GM23338 (cell line): ENCODE measurements around the gene TNFSF13B. TPM values are rescaled to one million over a fixed set of nuclear protein-coding genes. Genes with fewer than 3 reads are reported as not detected.

Source experiments
- ATAC-seq: fragments of 200-7000 bp; cut with Tn5 transposase; 3 replicates; pipeline ENCODE4 v1.9.1; 2020
- DNase-seq: peaks from one replicate; pipeline ENCODE4 v3.0.0-alpha.2; 2015; ENCODE audit warnings: low spot score
- H2AFZ ChIP-seq: fragments of 200-600 bp; sonication (generic); 2 replicates; pipeline ENCODE4 v1.8.0; 2016; ENCODE audit warnings: antibody characterized with exemption, mild to moderate bottlenecking, moderate library complexity
- H3F3A ChIP-seq: fragments of 200-600 bp; sonication (generic); replicated peaks from 2 replicates; pipeline ENCODE4 v1.8.0; 2017; ENCODE audit warnings: antibody characterized with exemption, mixed run types, low read depth
- H3K27ac ChIP-seq: fragments of 200-600 bp; sonication (generic); 2 replicates; pipeline ENCODE4 v1.6.1; 2016; ENCODE audit warnings: low read depth
- H3K27me3 ChIP-seq: fragments of 200-600 bp; sonication (generic); 2 replicates; pipeline ENCODE4 v1.8.0; 2016; ENCODE audit warnings: mild to moderate bottlenecking, mixed run types, moderate library complexity; ENCODE audit not compliant: insufficient read depth
- H3K36me3 ChIP-seq: fragments of 200-600 bp; sonication (generic); 2 replicates; pipeline ENCODE4 v1.8.0; 2016; ENCODE audit warnings: mild to moderate bottlenecking; ENCODE audit not compliant: insufficient read depth
- H3K4me1 ChIP-seq: fragments of 200-600 bp; sonication (generic); 2 replicates; pipeline ENCODE4 v1.8.0; 2016; ENCODE audit warnings: mild to moderate bottlenecking, moderate library complexity; ENCODE audit not compliant: insufficient read depth
- H3K4me2 ChIP-seq: fragments of 200-600 bp; sonication (generic); 2 replicates; pipeline ENCODE4 v1.7.1; 2017; ENCODE audit warnings: mixed run types
- H3K4me3 ChIP-seq: fragments of 200-600 bp; sonication (generic); 2 replicates; pipeline ENCODE4 v1.6.1; 2016; ENCODE audit warnings: mixed run types
- H3K79me2 ChIP-seq: fragments of 200-600 bp; sonication (generic); replicated peaks from 2 replicates; pipeline ENCODE4 v1.8.0; 2017; ENCODE audit warnings: mild to moderate bottlenecking; ENCODE audit not compliant: insufficient read depth
- H3K9me2 ChIP-seq: fragments of 200-600 bp; sonication (generic); 2 replicates; pipeline ENCODE4 v1.8.0; 2017; ENCODE audit not compliant: insufficient read depth
- H4K20me1 ChIP-seq: fragments of 200-600 bp; sonication (generic); replicated peaks from 2 replicates; pipeline ENCODE4 v1.8.0; 2017; ENCODE audit warnings: mild to moderate bottlenecking; ENCODE audit not compliant: insufficient read depth
- H3K27ac Mint-ChIP-seq: 2 replicates; pipeline ENCODE4 v1.8.0; 2020; ENCODE audit warnings: inconsistent platforms, mild to moderate bottlenecking, moderate library complexity, mixed read lengths
- H3K27me3 Mint-ChIP-seq: 3 replicates; pipeline ENCODE4 v1.8.0; 2022; ENCODE audit warnings: low read depth, mild to moderate bottlenecking, moderate library complexity, mixed read lengths, inconsistent platforms; ENCODE audit not compliant: insufficient read depth, poor library complexity
- H3K36me3 Mint-ChIP-seq: 3 replicates; pipeline ENCODE4 v1.8.0; 2021; ENCODE audit warnings: low read depth, mild to moderate bottlenecking, inconsistent platforms, moderate library complexity, mixed read lengths
- H3K4me1 Mint-ChIP-seq: 3 replicates; pipeline ENCODE4 v1.8.0; 2020; ENCODE audit warnings: mild to moderate bottlenecking, inconsistent platforms, mixed read lengths
- H3K4me3 Mint-ChIP-seq: 3 replicates; pipeline ENCODE4 v1.8.0; 2021; ENCODE audit warnings: moderate library complexity, mild to moderate bottlenecking, inconsistent platforms, mixed read lengths
- H3K9me3 Mint-ChIP-seq: 3 replicates; pipeline ENCODE4 v1.8.0; 2020; ENCODE audit warnings: moderate library complexity, mild to moderate bottlenecking, inconsistent platforms, mixed read lengths
- CREB1 ChIP-seq: fragments of 250-450 bp; sonication (Bioruptor Pico); IDR thresholded peaks from 2 replicates; pipeline ENCODE4 v1.5.0; 2020; ENCODE audit warnings: low read depth, mild to moderate bottlenecking, moderate library complexity
- CTCF ChIP-seq, 2 experiments: fragments of 200-600 bp in 1 of 2; sonication (generic) in 1 of 2; conservative IDR thresholded peaks; 2 replicates each; pipeline versions ENCODE4 v1.5.1 to v1.6.1; 2016 to 2017; ENCODE audit warnings: antibody characterized with exemption in 2 of 2, low read depth in 2 of 2, mild to moderate bottlenecking in 2 of 2, moderate library complexity in 1 of 2
- ETS1 ChIP-seq: IDR thresholded peaks from 2 replicates; pipeline ENCODE4 v1.6.1; 2016; ENCODE audit warnings: antibody characterized with exemption
- EZH2 ChIP-seq: fragments of 200-600 bp; sonication (generic); IDR thresholded peaks from one replicate; pipeline ENCODE4 v1.8.0; 2017; ENCODE audit warnings: antibody characterized with exemption, mild to moderate bottlenecking, low read depth; ENCODE audit not compliant: unreplicated experiment
- EZH2phosphoT487 ChIP-seq: fragments of 200-600 bp; sonication (generic); IDR thresholded peaks from one replicate; pipeline ENCODE4 v1.8.1; 2018; ENCODE audit warnings: antibody characterized with exemption; ENCODE audit not compliant: unreplicated experiment
- NANOG ChIP-seq: IDR thresholded peaks from 2 replicates; pipeline ENCODE4 v1.6.1; 2016; ENCODE audit warnings: antibody characterized with exemption, borderline replicate concordance
- REST ChIP-seq: IDR thresholded peaks from one replicate; pipeline ENCODE4 v1.6.1; 2018; ENCODE audit warnings: antibody characterized with exemption; ENCODE audit not compliant: unreplicated experiment
- STAT1 ChIP-seq: IDR thresholded peaks from one replicate; pipeline ENCODE4 v1.6.1; 2016; ENCODE audit warnings: antibody characterized with exemption; ENCODE audit not compliant: unreplicated experiment
- ZNF114 ChIP-seq: fragments of 250-450 bp; sonication (Bioruptor Pico); IDR thresholded peaks from 2 replicates; pipeline ENCODE4 v1.5.0; 2020; ENCODE audit warnings: mild to moderate bottlenecking, moderate library complexity
- ZNF331 ChIP-seq: fragments of 250-450 bp; sonication (Bioruptor Pico); IDR thresholded peaks from 2 replicates; pipeline ENCODE4 v1.5.0; 2020; ENCODE audit warnings: low read depth, mild to moderate bottlenecking, moderate library complexity
- ZNF462 ChIP-seq: fragments of 250-450 bp; sonication (Bioruptor Pico); IDR thresholded peaks from 2 replicates; pipeline ENCODE4 v1.5.0; 2020; ENCODE audit warnings: mild to moderate bottlenecking, moderate library complexity
- polyA plus RNA-seq: library from polyadenylated mRNA; unstranded; fragments of >200 nt; fragmentation: Nextera tagmentation; extraction: Ambion mirVana; gene quantifications from 2 replicates; pipeline ENCODE4 v1.2.1, GENCODE V29; 2016
- total RNA-seq: library from RNA; depleted of rRNA; stranded (reverse); fragments of >200 nt; shearing (Covaris generic); gene quantifications from 2 replicates; pipeline ENCODE4 v1.2.3, GENCODE V29; 2014

The TNFSF13B gene
- total and polyA plus RNA-seq, 2 experiments from 2014 or later: 0.10 to 0.55 TPM

GRCh38 chr13:108302279-108302678, 32.8 kb downstream of the TNFSF13B start:
- Histone ChIP-seq H3F3A (no peaks in the 10 kb centered on the region), H3K9me2 (no peaks in the 10 kb centered on the region), H3K27ac (no peak overlapping the region), H3K4me3 (no peak overlapping the region), H3K4me1 (no peaks in the 10 kb centered on the region), H3K27me3 (no peaks in the 10 kb centered on the region), H3K4me2 (no peak overlapping the region), H4K20me1 (no peaks in the 10 kb centered on the region), H3K36me3 (no peaks in the 10 kb centered on the region), H3K79me2 (no peaks in the 10 kb centered on the region), H2AFZ (no peak overlapping the region)
- no peak overlapping the region for H3K4me3 Mint-ChIP-seq
- no peaks in the 10 kb centered on the region for H3K9me3 Mint-ChIP-seq
- H3K27ac Mint-ChIP-seq: no peak overlapping the region
- H3K27me3 Mint-ChIP-seq: no peaks in the 10 kb centered on the region
- no peaks in the 10 kb centered on the region for H3K36me3 Mint-ChIP-seq
- TF ChIP-seq ZNF114 (CRISPR knock-in tag) (no peak), ZNF462 (CRISPR knock-in tag) (no peak), EZH2phosphoT487 (no peak), REST (no peak), CTCF (conservative IDR thresholded peaks at IDR 0.05; ENCODE audit: low read depth in 2 of 2) (no peak), NANOG (no peak), EZH2 (no peak), ZNF331 (no peak), CREB1 (CRISPR knock-in tag) (no peak), STAT1 (no peak), ETS1 (no peak)
- DNase-seq (no peak), ATAC-seq (no peak)
- no peaks in the 10 kb centered on the region for H3K4me1 Mint-ChIP-seq
